ENCODE measurements around the gene SMC5.
"Not testable (repeated sequence)": the region's sequence is repeated elsewhere in the genome, so short reads cannot be mapped to it uniquely, and the experiment has no call there.

Gene SMC5

DNA sequence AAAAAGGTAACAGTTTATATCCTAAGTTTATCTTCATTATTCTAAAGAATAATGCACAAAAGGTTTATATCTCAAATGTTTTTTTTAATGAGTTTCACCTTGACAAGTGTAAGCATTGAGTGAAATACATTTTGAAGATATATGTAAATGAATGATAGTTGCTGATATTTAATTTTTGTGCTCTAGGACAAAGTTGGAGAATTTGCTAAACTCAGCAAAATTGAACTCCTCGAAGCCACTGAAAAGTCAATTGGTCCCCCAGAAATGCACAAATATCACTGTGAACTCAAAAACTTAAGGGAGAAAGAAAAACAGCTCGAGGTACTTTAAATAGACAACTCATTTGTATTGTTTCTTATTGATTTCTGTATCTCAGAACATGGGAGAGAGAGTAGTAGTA, 19.5 kb downstream of the SMC5 start:
- no peak for DNase-seq

DNA sequence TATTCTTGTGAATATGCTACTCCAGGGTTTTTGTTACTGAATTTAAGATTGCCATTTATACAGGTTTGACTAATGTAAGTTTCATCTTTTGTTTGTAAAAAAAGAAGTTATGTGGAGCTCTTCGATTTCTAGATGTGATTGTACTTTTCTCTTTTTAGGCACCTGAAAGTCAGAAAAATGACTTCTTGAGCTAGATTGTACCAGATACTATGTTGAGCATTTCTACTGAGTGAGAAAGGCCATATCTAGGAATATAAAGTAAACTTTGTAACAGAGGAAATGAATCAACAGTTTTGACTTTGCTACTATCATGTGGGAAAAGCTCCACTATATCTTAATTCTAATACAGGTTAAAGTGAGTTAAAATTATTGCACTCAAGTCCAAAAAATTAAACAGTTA, 25.1 kb downstream of the SMC5 start:
- no peak for DNase-seq

DNA sequence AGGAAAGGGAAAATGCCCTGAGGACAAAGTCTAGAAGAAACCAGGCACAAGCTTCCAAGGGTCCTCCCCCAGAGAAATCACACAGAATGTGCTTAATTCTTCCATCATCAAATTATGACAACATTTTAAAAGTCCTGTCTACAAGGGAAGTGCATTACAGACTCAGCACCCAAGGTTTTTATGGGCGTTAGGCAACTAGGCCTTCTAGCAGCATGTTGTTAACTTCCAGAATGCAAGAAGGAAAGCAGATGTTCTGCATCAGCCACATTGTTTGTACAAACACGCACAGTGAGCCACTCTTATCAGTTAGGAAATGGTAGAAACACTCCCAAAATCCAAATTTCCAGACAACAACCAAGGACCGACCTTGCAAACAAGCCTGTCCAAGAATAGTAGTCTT, 26.5 kb downstream of the SMC5 start:
- DNase-seq: no peak

DNA sequence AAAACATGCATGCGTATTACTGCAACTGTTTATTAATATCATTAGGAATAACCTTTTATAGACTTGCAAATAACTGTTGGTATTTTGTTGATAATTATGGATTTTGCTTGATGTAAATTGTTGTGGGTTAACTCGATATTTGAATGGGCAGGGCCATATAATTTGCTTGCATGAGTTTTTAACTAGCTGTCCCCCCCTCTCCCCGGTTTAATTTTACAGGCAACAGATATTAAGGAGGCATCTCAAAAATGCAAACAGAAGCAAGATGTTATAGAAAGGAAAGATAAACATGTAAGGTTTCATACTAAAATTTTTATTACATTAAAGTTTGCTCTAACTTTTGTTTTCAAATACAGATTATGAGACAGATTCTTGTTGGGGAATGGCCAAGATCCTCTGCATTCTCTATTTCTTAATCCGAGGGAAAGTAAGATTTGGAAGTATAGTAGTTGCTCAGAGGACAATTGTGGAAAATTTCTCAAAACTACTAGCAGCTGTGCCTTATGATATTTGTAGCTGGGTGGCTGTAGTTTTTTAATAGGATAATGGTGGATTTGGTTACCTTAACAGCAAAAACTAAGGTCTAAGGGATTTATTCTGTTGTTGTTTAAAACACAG, 27.3 kb downstream of the SMC5 start:
- no peak for DNase-seq

DNA sequence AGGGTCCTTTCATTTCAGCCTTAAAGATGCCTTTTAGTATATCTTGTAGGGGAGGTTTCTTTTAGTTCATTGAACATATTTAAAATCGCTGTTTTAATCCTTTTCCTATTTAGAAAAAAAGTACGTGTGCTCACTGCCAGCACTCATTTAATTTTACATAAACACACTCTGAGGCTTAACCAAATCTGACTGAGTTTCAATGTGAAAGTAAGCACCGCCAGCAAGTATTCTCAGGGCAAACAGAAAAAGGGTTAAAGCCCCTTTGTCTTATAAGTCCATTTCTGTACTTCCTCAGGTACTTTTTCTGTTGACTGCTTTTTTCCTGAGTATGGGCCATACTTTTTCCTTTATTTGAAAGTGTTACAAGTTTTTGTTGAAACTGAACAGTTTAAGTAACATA, 31.8 kb downstream of the SMC5 start:
- no peak for DNase-seq

DNA sequence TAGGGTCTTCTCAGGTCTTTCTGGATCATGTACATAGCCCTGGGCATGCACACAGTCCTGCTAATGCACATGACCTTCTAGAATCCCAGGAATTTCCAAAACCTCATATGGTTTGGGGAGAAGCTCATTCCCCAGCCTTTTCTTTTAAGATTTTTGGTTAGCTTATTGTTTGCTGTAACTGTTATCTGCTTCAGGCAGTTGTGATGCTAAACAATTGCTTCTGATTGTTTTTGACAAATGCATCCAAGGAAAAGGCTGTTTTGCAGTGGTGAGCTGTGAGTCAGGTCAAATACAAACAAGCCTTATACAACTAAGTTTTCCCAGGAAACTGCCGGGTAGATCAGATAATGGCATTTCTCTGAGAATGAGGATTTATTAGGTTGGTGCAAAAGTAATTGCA, 32.7 kb downstream of the SMC5 start:
- DNase-seq: no peak

DNA sequence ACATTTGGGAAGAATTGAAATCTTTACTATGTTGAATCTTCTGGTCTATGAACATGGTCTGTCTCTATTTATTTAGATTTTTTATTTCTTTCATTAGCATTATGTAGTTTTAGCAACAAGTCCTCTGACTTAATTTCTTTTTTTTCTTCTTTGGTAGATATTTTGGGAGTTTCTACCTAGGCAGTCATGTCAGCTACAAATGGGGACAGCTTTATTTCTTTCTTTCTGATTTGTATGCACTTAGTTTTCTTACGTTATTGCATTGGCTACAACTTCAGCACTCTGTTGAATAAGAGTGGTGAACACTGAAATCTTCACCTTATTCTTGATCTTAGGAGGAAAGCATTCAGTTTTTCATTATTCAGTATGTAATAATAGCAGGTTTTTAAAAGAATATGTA, 33.5 kb downstream of the SMC5 start:
- no peak for DNase-seq

DNA sequence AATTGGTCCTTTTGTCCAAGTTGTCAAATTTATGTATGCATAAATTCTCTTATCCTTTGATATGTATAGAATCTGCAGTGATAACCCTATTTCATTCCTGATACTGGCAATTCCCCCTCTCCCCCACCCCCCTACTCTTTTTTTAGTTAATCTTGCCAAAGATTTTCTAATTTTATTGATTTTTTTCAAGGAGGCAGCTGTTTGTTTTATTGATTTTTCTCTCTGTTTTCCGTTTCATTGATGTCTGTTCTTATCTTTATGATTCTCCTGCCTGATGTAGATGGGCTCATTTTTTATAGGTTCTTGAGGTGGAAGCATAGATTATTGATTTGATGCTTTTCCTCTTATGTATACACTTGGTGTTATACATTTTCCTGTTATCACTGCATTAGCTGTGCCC, 34.4 kb downstream of the SMC5 start:
- no peak for DNase-seq

DNA sequence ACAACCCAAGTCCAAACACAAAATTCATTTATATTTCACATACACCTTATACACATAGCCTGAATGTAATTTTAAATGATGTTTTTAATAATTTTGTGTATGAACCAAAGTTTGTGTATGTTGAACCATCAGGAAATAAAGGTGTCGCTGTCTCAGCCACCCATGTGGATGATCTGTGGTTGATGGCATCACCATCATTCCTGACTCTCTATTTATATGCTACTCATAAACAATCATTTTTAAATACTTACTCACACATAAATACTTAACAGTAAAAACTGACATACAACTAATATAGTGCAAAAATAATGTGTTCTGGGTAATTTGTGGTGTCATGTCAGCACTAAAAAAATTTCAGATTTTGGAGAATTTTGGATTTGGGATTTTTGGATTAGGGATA, 38.4 kb downstream of the SMC5 start:
- DNase-seq: no peak

DNA sequence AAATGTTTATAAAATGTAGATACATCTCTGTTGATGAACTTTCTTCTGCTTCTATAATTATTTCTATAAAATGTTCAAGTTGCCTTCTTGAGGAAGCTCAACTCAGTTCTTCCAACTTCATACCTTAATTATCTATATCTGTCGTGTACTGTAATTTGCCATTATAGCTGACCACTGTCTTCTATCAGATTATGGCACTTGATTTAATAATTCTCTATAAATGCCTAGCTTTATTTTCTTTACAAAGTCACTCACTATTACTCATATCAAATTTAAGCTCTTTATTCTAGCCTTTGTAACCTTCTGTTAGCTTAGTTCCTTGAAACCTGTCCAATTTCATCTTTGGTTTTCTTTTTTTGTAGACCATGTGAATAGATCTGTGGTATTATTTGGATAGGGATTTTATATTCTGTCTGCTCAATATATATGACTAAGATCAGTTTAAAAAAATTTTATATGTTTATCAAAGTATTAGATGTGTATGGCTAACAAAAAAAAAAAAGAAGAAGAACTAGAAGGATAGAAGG, 39.5 kb downstream of the SMC5 start:
- no peak for DNase-seq

DNA sequence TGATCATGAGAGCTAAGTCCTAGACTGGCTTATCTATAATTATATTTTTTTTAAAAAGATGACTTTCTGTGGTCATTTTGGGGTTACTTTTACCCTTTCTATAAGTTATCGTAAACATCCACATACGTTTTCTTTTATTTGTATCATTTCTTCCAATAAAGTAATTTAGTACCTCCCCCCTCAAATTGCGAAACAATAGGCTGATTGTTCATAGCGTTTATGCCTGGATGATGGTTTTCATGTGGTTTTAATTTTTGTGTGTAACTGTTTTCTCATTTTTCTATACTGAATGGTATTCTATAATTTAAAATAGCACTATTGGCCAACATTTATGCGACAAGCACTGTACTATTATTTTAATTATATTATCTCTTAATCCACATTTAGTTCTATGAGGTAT, 44.5 kb downstream of the SMC5 start:
- DNase-seq: no peak

DNA sequence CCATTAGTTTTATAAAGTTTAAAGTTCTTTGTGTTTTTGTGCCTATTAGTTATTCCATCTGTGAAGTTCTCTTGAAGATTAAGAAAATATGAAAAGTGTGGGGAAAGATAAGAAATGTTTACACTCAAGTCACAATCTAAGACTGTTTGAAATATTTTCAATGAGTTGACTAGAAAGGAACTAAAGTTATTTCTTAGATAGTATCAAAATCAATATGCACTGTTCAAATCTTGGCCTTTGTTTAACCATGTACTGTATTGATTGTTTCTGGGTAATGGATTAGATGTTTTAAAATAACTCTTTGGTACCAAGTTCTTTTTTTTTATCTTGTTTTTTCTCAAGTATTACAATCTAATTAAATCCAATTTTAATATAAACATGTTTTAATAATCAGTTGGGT, 46.0 kb downstream of the SMC5 start:
- DNase-seq: no peak

DNA sequence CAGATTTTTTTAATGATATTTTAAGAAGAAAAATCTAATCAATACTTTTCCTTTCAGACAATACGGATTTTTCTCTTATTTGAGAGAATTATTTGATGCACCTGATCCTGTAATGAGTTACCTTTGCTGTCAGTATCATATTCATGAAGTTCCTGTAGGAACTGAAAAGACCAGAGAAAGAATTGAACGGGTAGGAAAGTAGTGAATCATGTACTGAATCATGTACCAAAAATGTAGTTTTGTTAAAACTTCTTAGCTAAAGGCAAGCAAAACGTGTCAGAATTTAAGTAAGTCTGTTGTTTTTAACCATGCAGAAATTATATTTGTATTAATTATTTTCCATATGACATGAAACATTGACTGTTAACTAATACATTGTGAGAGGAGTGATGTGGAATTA, 56.6 kb downstream of the SMC5 start:
- no peak for DNase-seq

DNA sequence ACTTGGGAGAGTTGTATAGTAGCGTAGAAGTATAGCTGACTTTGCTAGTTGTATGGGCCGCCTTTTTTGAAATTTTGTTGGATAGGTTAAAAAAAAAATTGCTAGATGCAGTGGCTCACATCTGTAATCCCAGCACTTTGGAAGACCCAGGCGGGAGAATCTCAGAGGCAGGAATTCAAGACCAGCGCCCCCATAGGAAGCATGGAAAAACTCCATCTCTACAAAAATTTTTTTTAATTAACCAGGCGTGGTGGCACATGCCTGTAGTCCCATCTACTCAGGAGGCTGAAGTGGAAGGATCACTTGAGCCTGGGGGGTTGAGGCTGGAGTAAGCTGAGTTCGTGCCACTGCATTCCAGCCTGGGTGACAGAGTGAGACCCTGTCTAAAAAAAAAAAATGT, 59.2 kb downstream of the SMC5 start:
- no peak for DNase-seq

DNA sequence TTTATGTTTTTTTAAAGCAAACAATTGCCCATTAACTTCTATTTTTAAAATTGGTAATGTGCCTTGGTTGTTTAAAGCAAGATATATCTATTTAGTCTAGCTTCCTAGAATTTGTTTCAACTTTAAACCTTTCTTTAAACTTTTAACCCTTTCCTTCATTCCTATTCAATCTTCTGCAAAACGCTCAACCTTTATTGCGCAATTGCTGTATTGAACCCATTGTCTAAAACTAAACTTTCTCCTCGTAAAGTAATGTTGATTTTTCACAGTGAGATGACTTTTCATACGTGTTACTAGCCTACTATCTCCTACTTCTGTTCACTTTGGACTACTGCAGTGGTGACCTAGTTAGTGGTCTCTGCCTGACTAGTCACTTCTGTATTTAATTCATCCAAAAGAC, 63.3 kb downstream of the SMC5 start:
- no peak for DNase-seq

DNA sequence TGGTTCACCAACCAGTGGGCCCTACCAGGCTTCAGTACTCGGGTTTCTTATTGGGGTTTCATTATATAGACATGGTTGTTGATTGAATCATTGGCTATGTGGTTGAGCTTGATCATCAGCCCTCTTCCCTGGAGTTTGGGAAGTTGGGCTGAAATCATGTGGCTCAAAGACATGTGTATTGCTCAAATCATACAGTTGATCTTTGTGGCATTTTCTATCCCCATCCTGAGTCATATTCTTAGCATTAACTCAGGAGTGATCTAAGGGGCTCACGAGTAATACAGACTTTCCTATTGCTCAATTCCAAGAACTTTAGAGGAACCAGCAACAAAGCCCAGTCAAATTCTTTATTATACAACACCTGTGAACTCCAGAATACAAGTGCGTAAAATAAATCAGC, 66.2 kb downstream of the SMC5 start:
- no peak for DNase-seq

DNA sequence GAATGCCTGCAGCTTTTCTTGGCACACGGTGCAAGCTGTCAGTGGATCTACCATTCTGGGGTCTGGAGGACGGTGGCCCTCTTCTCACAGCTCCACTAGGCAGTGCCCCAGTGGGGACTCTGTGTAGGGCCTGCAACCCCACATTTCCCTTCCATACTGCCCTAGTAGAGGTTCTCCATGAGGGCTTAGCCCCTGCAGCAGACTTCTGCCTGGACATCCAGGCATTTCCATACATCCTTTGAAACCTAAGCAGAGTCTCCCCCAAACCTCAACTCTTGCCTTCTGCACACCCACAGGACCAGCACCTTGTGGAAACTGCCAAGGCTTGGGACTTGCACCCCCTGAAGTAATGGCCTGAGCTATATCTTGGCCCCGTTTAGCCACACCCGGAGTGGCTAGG, 69.8 kb downstream of the SMC5 start:
- DNase-seq: not testable (repeated sequence)

DNA sequence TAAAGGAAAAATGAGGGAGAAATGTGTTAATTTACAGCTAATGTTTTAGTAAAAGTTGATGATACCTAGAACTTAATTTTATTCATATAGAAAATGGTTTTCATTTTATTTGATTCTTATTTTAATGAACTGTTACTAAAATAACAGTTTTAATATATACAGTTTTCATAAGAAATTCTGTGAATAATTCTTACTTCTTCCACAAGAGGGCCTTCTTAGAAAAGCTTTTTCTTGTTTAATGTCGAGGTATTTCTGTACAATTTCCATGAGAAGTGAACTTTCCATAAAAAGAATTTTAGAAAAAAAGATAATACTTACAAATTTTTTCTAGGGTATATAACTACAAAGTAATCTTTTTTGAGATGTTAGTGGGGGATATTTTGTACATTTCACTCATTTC, 81.8 kb downstream of the SMC5 start:
- DNase-seq: no peak

DNA sequence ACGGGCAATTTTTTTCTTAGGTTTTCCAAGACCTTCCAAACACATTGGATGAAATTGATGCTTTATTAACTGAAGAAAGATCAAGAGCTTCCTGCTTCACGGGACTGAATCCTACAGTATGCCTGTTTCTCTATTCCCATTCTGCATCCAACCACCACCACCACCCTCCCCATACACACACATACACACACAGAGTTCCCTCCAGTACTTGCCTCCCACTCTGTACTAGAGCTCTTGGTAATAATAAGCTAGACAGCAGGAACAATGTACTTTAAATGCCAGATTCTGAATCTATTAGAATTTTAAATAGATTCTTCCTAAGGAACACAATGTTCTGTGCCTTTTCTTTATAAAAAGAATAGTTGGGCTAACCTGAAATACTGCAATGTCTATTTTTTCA, 88.3 kb downstream of the SMC5 start:
- no peak for DNase-seq

DNA sequence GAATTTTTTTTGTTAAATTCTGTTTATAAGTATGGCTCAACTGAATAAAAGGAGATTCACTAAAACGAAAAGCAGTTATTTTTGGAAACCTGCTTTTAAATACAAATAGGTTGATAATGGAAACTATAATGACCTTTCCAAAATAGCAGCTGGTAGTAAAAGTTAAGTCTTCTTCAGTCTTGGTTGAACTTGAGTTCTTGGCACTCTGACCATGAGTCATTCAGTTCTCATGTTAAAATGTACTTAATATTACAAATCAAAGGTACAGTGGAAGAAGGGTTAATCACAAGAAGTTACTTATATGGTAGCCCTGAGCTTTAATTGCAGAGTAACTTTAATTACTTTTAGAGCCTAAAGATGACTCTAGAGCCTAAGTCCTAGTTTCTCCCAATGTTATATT, 93.6 kb downstream of the SMC5 start:
- DNase-seq: no peak

DNA sequence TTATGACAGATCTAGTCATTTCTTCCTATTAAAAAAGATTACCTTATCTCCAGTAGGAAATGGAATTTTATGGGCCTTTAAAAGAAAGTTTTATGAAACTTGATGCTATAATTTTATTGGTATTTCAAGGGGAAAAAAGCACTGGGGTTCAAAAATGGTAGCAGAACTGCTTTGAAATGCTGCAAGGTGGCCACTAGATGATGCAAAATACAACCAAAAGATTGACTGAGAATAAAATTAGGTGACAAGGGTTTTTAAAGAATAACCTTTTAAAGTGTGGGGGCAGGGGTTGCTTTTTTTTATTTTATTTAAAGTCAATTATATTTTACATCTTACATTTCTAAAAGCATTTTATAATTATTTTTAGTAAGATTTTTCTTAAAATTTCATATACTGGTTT, 94.0 kb downstream of the SMC5 start:
- no peak for DNase-seq

DNA sequence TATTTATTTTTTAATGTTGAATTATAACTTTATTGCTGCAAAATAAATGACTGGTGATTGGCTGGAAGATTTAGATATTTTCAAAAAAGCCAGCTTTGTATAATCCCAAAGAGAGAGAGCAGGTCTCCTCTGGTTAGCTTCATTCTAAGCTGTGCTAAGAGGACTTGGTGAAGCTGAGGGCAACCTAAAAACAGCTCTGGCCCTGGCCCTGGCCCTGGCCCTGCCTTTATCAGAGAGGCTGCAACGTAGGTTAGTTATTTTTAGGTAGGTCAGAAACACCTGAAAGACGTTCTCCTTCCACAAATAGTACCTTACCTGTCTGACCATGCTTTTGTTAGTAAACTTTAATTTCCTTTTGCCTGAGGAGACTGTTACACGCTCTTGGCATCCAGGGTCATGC, 97.0 kb downstream of the SMC5 start:
- DNase-seq: no peak

DNA sequence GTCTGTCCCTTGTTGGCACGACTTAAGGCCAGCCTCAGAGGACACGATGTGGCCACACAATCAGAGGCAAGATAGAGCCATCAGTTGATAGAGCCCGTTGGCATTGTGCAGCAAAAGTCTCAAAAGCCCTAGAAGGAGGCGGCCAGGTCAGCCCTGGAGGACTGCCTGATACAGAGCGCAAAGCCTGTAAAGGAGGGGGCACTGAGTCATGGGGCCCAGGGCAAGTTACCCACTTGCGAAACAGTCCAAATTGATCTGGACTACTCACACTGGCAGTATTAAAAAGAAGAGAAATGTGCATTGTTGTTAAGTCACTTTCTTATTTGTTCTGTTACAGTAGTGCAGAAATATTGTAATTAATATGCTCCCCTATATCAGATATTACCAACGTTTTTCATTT, 104.2 kb downstream of the SMC5 start:
- DNase-seq: no peak

DNA sequence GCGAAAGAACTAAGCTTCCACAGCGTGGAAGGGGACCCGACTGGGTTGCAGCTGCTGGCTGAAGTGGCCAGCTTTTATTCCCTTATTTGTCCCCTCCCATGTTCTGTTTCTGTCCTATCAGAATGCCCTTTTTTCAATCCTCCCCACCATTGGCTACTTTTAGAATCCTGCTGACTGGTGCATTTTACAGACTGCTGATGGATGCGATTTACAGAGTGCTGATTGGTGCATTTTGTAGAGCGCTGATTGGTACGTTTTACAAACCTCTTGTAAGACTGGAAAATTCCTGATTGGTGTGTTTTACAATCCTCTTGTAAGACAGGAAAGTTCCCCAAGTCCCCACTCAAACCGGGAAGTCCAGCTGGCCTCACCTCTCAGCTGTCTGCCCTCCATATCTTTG, 105.0 kb downstream of the SMC5 start:
- DNase-seq: no peak

DNA sequence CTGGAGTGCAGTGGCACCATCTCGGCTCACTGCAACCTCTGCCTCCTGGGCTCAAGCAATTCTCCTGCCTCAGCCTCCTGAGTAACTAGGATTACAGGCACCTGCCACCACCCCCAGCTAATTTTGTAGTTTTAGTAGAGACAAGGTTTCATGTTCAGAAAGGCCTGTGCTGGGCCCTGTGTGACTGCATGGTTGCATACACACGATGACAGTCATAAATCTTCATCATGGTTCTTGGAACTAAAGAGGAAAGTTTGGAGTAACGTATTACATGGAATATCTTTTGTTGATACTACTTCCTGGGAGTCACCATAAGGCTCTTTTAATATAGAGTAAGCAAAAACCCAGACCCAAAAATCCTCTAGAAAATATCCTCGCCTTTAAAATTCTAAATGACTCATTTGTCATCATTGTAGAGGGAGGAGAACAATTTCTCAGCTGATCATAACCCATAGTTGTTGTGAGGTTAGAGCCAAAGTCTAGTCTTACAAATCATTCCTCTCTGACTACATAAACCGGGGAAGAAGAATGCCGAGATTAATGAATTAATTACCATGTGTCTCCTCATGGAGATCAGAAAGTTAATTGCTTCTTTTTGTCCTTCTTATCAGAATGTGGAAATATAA, 108.6 kb downstream of the SMC5 start:
- no peak for DNase-seq

Data from T-helper 9 cell (primary cell).